ENCODE measurements around the gene P2RX2.

The P2RX2 gene

GRCh38 chr12:132603240-132604150, 15.1 kb upstream of the P2RX2 start:
- no peak for DNase-seq

GRCh38 chr12:132604151-132604618, 14.4 kb upstream of the P2RX2 start:
- no peak for DNase-seq

GRCh38 chr12:132604668-132605441, 13.7 kb upstream of the P2RX2 start:
- DNase-seq, result no peak

GRCh38 chr12:132605892-132606291, 12.7 kb upstream of the P2RX2 start:
- no peak for DNase-seq

GRCh38 chr12:132606466-132606865, 12.1 kb upstream of the P2RX2 start:
- DNase-seq, result no peak

- DNase-seq, result no peak
Observed at GRCh38 chr12:132606927-132607326, 11.6 kb upstream of the P2RX2 start.

- no peak for DNase-seq
Observed at GRCh38 chr12:132608231-132609171, 10.1 kb upstream of the P2RX2 start.

- no peak for DNase-seq
Observed at GRCh38 chr12:132610051-132610759, 8.4 kb upstream of the P2RX2 start, which contains the start of gene LRCOL1. LRCOL1 (minus strand) TSS chr12:132610582; CDS start chr12:132606251, 4,331 bp downstream.

- DNase-seq, result no peak
Observed at GRCh38 chr12:132610866-132611602, 7.5 kb upstream of the P2RX2 start.

GRCh38 chr12:132611620-132612019, 7.0 kb upstream of the P2RX2 start:
- no peak for DNase-seq

- DNase-seq, result no peak
Observed at GRCh38 chr12:132614029-132614428, 4.5 kb upstream of the P2RX2 start.

- peak; percentile 79 for DNase-seq
Observed at GRCh38 chr12:132614861-132615578, 3.6 kb upstream of the P2RX2 start.

GRCh38 chr12:132615579-132616038, 3.0 kb upstream of the P2RX2 start:
- DNase-seq, result no peak

- DNase-seq, result no peak
Observed at GRCh38 chr12:132617135-132617701, 1.4 kb upstream of the P2RX2 start.

GRCh38 chr12:132617822-132618682, 524 bp upstream of the P2RX2 start:
- DNase-seq, result no peak

- no peak for DNase-seq
Observed at GRCh38 chr12:132619071-132619385, 452 bp downstream of the P2RX2 start.

GRCh38 chr12:132619386-132620112, 973 bp downstream of the P2RX2 start:
- DNase-seq, result no peak
